GM11168 (cell line): ENCODE results near the gene SDCCAG8.

Experiments
- in situ Hi-C: fragments of 300-500 bp; cut with MboI; formaldehyde crosslinking; loops from one replicate; pipeline ENCODE4 v1.12.0; 2022; ENCODE audit warnings: low sequenced_read_pairs; ENCODE audit not compliant: unreplicated experiment

Gene SDCCAG8

GRCh38 chr1:243514927-243515326 is 259.1 kb downstream of the SDCCAG8 start:
- in situ Hi-C loops = no loop called here

- in situ Hi-C loops = no loop called here
Observed at GRCh38 chr1:243520831-243521230, 265.0 kb downstream of the SDCCAG8 start.

DNA sequence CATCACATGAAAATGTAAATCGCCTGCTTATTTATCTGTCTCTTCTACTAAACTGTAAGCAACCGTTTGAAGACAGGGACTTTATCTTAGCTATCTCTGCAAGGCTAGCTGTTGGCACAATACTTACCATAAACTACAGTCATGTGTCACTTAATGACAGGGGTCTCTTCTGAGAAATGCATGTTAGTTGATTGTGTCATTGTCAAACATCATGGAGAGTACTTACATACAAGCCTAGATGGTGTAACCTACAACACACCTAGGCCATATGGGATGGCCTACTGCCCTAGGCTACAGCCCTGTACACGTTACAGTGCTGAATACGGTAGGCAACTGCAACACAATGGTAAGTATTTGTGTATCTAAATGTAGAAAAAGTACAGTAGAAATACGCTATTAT is 267.9 kb downstream of the SDCCAG8 start:
- in situ Hi-C loops = no loop called here

DNA sequence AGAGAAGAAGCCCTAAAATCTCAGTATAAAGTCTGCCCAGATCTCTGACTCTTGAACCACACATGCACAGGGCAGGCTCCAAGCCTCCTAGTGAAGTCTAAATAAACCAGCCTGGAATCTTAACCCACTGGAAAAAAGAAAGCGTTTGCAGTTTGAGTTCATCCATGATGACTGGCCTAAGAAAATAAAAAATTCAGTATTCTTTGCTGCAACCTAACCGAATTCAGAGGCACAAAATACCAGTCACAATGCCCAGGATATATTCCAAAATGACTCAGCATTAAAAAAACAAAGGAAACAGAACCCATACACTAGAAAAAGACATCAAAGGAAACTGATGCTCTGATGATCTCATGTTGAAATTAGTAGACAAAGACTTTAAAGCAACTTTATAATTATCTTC is 269.2 kb downstream of the SDCCAG8 start:
- in situ Hi-C loops = no loop called here

DNA sequence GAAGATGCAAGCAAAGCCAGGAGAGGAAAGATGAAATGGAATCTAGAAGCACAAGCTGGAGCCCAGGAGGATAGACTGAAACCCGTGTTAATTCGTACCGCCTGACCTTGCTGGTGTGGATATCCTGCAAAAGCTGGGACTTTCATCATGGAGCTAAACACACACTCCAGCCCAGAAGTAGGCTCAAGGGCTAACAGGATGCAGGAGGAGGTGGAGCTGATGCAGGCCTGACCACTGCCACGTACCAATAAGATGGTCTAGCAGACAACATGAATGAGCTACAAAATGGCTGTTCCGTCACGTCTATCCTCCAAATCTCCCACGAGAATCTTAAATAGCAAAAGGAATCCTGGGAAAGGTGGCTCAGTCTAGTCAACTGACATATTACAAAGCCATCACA is 270.3 kb downstream of the SDCCAG8 start:
- in situ Hi-C loops = no loop called here

- in situ Hi-C loops = no loop called here
Observed at GRCh38 chr1:243528459-243529121, 272.7 kb downstream of the SDCCAG8 start.

DNA sequence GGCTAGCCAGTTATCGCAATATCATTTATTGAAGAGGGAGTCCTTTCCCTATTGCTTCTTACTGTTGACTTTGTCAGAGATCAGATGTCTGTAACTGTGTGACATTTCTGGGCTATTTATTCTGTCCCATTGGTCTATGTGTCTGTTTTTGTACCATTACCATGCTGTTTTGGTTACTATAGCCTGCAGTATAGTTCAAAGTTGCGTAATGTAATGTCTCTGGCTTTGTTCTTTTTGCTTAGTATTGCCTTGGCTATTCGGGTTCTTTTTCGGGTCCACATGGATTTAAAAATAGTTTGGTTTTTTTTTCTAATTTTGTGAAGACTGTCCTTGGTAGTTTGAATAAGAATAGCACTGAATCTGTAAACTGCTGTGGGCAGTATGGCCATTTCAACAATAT is 273.7 kb downstream of the SDCCAG8 start:
- in situ Hi-C loops = no loop called here

GRCh38 chr1:243535014-243535413 is 279.2 kb downstream of the SDCCAG8 start:
- in situ Hi-C loops = no loop called here

- in situ Hi-C loops = no loop called here
Observed at GRCh38 chr1:243539636-243540035, 283.8 kb downstream of the SDCCAG8 start.

GRCh38 chr1:243542739-243543415 is 287.0 kb downstream of the SDCCAG8 start:
- in situ Hi-C loops = no loop called here

DNA sequence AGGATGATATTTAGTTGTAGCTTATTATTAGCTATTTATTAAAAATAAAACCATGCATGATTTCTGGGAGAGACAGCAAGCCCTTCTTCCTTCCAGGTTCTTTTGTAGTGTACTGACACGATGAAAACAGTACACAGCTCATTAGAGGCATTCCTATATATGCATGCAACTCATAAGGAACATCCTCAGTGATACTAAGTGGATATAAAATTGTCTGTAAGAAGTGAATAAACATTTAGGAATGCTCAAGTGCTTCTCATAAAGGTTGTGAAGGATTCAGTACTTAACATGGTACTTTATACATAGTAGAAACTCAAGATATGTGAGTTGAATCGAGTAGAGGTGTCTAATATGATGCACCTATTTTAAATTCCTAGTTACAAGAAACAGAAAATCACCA is 287.7 kb downstream of the SDCCAG8 start:
- in situ Hi-C loops = no loop called here

DNA sequence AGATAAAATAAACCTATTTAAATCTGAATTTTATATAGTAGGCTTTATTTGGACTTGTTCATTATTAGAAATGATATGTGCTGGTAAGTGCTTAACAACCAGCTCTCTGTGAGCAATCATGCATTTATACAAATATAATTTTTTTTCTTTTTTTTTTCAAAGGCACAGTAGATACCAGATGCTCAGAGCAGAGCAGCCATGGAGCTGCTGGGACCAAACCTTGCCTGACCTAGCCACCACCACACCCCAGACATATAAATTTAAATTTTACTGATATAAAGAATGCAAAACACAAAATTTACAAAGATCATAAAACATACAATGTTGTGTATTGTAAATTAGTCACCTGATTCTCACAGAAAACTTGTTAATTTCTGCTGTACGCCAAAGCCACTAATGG is 290.6 kb downstream of the SDCCAG8 start:
- in situ Hi-C loops = no loop called here

DNA sequence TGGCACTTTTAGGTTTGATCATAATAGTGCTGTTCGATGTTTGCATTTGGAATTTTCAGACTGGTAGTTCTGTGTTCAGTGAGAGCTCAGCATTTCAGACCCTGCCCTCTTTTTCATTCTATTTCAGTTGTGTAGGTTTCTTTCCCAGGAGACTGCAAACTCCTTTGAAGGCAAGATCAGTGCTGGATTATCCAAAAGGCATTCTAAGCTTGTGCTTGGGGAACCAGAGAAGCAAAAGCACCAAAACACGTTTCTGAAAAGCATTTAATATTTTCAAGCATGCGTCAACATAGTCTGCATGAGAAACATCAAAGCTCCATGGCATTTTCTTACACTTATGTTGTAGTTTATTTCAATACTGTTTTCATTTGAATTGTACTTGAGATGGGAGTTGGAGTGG is 292.1 kb downstream of the SDCCAG8 start:
- in situ Hi-C loops = no loop called here

GRCh38 chr1:243548516-243548915 is 292.7 kb downstream of the SDCCAG8 start:
- in situ Hi-C loops = no loop called here

DNA sequence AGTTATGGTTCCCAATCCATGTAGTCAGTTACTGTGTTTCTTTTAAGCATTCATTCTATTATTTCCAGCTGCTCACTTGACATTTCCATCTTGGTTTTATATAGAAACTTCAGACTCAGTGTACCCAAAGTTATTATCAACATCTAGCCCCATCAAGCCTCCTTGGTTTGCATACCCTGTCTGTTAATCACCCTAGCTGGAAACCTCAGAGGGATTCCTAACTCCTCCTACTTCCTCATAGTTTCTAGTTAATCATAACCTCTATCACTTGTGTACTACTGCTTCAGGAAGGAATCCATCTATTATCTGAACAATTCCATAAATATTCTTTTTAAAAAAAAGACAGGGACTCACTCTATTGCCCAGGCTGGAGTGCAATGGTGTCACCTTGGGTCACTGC is 293.3 kb downstream of the SDCCAG8 start:
- in situ Hi-C loops = no loop called here
